GM12874 (cell line): ENCODE measurements around the gene SCAF4.

Experiments used
- CTCF ChIP-seq: IDR thresholded peaks from 2 replicates; pipeline ENCODE4 v1.5.1; 2011; ENCODE audit warnings: low read depth, mild to moderate bottlenecking, control low read depth, low read length, moderate library complexity; ENCODE audit not compliant: insufficient read depth

Gene SCAF4

DNA sequence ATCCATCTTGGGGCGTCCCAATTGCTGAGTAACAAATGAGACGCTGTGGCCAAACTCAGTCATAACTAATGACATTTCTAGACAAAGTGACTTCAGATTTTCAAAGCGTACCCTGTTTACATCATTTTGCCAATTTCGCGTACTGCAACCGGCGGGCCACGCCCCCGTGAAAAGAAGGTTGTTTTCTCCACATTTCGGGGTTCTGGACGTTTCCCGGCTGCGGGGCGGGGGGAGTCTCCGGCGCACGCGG is 72.7 kb downstream of the SCAF4 start:
- TF ChIP-seq CTCF = no peak

GRCh38 chr21:31658053-31658452 is 73.9 kb downstream of the SCAF4 start:
- TF ChIP-seq CTCF = no peak

DNA sequence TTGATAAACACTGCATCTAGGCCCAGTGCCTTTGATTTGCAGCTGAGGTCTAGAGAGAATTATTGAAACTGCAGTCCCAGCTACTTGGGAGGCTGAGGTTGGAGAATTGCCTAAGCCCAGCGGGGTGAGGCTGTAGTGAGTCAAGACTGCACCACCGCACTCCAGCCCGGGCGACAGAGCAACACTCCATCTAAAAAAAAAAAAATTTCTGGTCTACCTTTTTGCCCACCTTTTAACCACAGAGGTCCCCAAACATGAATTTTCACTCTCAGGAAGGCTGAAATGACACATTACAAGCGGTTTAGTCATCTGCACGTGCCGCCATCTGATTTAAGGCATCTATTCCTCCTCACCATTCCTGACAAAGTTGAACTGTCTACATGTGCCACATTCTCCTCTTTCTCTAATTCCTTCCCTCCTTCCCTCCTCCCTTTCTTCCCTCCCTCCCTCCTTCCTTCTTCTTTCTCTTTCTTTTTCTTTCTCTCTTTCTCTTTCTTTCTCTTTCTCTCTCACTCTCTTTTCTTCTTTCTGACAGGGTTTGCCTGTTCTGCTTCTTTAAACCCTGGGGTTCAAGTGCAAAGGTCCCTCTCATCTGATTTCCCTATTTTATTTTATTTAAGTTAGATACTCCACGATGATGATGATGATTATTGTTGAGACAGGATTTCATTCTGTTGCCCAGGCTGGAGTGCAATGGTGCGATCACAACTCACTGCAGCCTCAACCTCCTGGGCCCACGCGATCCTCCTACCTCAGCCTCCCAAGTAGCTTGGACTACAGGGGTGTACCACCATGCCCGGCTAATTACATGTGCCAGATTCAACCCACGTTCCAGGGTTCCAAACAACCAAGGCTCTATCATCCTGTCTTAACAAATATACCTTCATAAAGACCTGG is 75.5 kb downstream of the SCAF4 start:
- TF ChIP-seq CTCF = no peak

- TF ChIP-seq CTCF = no peak
Measured at GRCh38 chr21:31654340-31654739, 77.6 kb downstream of the SCAF4 start.

DNA sequence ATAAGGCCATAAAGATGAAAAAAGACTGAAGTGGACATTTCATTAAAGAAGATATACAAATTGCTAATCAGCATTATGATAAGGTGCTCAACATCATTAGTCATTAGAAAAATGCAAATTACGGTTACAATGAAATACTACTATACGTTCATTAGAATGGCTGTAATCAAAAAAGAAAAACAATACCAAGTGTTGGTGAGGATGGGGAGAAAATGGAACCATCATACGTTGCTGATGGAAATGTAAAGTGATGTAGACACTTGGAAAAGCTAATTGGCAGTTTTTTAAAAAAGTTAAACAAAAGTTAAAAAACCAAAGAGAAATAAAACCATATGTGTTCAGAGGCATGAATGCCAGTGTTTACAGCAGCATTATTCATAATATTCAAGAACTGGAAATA is 81.0 kb downstream of the SCAF4 start:
- TF ChIP-seq CTCF = no peak

- TF ChIP-seq CTCF = no peak
Measured at GRCh38 chr21:31647650-31648049, 84.3 kb downstream of the SCAF4 start.

GRCh38 chr21:31644643-31645042 is 87.3 kb downstream of the SCAF4 start:
- TF ChIP-seq CTCF = no peak
